WTC11 (cell line): ENCODE results near the gene ORAI2. TPM values are rescaled to one million over a fixed set of nuclear protein-coding genes. Genes with fewer than 3 reads are reported as not detected.
"Not testable (repeated sequence)": the region's sequence is repeated elsewhere in the genome, so short reads cannot be mapped to it uniquely, and the experiment has no call there.

Experiments
- ATAC-seq: fragments of 200-7000 bp; cut with Tn5 transposase; 2 replicates; pipeline ENCODE4 v1.10.0; 2021; ENCODE audit warnings: mild to moderate bottlenecking, moderate library complexity
- CTCF ChIA-PET: fragments of 300-600 bp; sonication (Branson Sonifier 250); formaldehyde crosslinking; loops from one replicate; lab custom pipeline; 2021; ENCODE audit warnings: antibody characterized with exemption; lab: Charles Lee
- POLR2A ChIA-PET: fragments of 350-600 bp; sonication (Branson Sonifier 250); formaldehyde crosslinking; loops from one replicate; lab custom pipeline; 2021; ENCODE audit warnings: antibody characterized with exemption; lab: Charles Lee
- DNase-seq: peaks from one replicate; pipeline ENCODE4 v3.0.0; 2021; ENCODE audit warnings: low spot score
- H3K27ac Mint-ChIP-seq: 2 replicates; pipeline ENCODE4 v1.8.0; 2021; ENCODE audit warnings: mixed read lengths
- H3K27me3 Mint-ChIP-seq: 2 replicates; pipeline ENCODE4 v1.8.0; 2021; ENCODE audit warnings: low read depth, mild to moderate bottlenecking, moderate library complexity, mixed read lengths
- H3K36me3 Mint-ChIP-seq: 2 replicates; pipeline ENCODE4 v1.8.0; 2021; ENCODE audit warnings: mixed read lengths
- H3K4me1 Mint-ChIP-seq: 2 replicates; pipeline ENCODE4 v1.8.0; 2022; ENCODE audit warnings: mixed read lengths
- H3K4me3 Mint-ChIP-seq: 2 replicates; pipeline ENCODE4 v1.8.0; 2021; ENCODE audit warnings: mild to moderate bottlenecking, moderate library complexity, mixed read lengths
- H3K9me3 Mint-ChIP-seq: 2 replicates; pipeline ENCODE4 v1.8.0; 2021; ENCODE audit warnings: mixed read lengths
- AR ChIP-seq: fragments of 250-450 bp; sonication (Bioruptor Pico); IDR thresholded peaks from 2 replicates; pipeline ENCODE4 v1.9.0; 2021; ENCODE audit warnings: mild to moderate bottlenecking
- CREB1 ChIP-seq: sonication (generic); formaldehyde crosslinking; IDR thresholded peaks from 2 replicates; pipeline ENCODE4 v1.8.0; 2023; ENCODE audit warnings: mild to moderate bottlenecking, missing genetic modification reagents
- CTCF ChIP-seq: fragments of 200-600 bp; IDR thresholded peaks from 2 replicates; pipeline ENCODE4 v1.8.0; 2022; ENCODE audit warnings: antibody characterized with exemption
- E2F1 ChIP-seq: sonication (generic); formaldehyde crosslinking; IDR thresholded peaks from 2 replicates; pipeline ENCODE4 v1.8.0; 2022; ENCODE audit warnings: mild to moderate bottlenecking, missing genetic modification reagents
- FOXP4 ChIP-seq: sonication (generic); formaldehyde crosslinking; IDR thresholded peaks from 2 replicates; pipeline ENCODE4 v1.8.0; 2022; ENCODE audit warnings: mild to moderate bottlenecking, missing genetic modification reagents
- GTF2I ChIP-seq: fragments of 250-450 bp; sonication (Bioruptor Pico); conservative IDR thresholded peaks from 2 replicates; pipeline ENCODE4 v1.4.0; 2021; ENCODE audit warnings: mild to moderate bottlenecking
- IRF2 ChIP-seq: sonication (generic); formaldehyde crosslinking; IDR thresholded peaks from 2 replicates; pipeline ENCODE4 v1.8.0; 2022; ENCODE audit warnings: low read depth, missing genetic modification reagents, borderline replicate concordance
- JUN ChIP-seq: sonication (generic); formaldehyde crosslinking; IDR thresholded peaks from 2 replicates; pipeline ENCODE4 v1.8.0; 2023; ENCODE audit warnings: mild to moderate bottlenecking, missing genetic modification reagents
- MAX ChIP-seq: sonication (generic); formaldehyde crosslinking; IDR thresholded peaks from 2 replicates; pipeline ENCODE4 v1.8.0; 2022; ENCODE audit warnings: mild to moderate bottlenecking, missing genetic modification reagents
- PRDM15 ChIP-seq: sonication (generic); formaldehyde crosslinking; IDR thresholded peaks from 2 replicates; pipeline ENCODE4 v1.8.0; 2022; ENCODE audit warnings: missing genetic modification reagents
- SMAD3 ChIP-seq: sonication (generic); formaldehyde crosslinking; IDR thresholded peaks from 2 replicates; pipeline ENCODE4 v1.8.0; 2022; ENCODE audit warnings: missing genetic modification reagents, mild to moderate bottlenecking, borderline replicate concordance
- SP1 ChIP-seq: sonication (generic); formaldehyde crosslinking; conservative IDR thresholded peaks from 2 replicates; pipeline ENCODE4 v1.8.1; 2022; ENCODE audit warnings: missing genetic modification reagents
- TP53 ChIP-seq: sonication (generic); formaldehyde crosslinking; IDR thresholded peaks from 2 replicates; pipeline ENCODE4 v1.8.1; 2023; ENCODE audit warnings: mild to moderate bottlenecking, missing genetic modification reagents
- ZBTB21 ChIP-seq: sonication (generic); formaldehyde crosslinking; IDR thresholded peaks from 2 replicates; pipeline ENCODE4 v1.8.1; 2023; ENCODE audit warnings: mild to moderate bottlenecking, missing genetic modification reagents, borderline replicate concordance
- ZMAT4 ChIP-seq: fragments of 250-450 bp; sonication (Bioruptor Pico); IDR thresholded peaks from 2 replicates; pipeline ENCODE4 v1.9.0; 2021; ENCODE audit warnings: mild to moderate bottlenecking
- ZNF416 ChIP-seq: fragments of 250-450 bp; sonication (Bioruptor Pico); IDR thresholded peaks from 2 replicates; pipeline ENCODE4 v1.9.0; 2021; ENCODE audit warnings: mild to moderate bottlenecking, inconsistent platforms
- ZNF425 ChIP-seq: fragments of 250-450 bp; sonication (Bioruptor Pico); conservative IDR thresholded peaks from 2 replicates; pipeline ENCODE4 v1.9.0; 2021; ENCODE audit warnings: mild to moderate bottlenecking
- total RNA-seq: library from RNA; stranded (reverse); gene quantifications from 3 replicates; pipeline ENCODE4 v1.2.3, GENCODE V29; 2021

ORAI2 gene
- total RNA-seq, 1 experiment from 2014 or later, result 22.2 TPM

GRCh38 chr7:102473271-102473991, 40.1 kb downstream of the ORAI2 start:
- Mint-ChIP-seq H3K4me1 (no peaks in the 10 kb centered on the region), H3K9me3 (no peaks in the 10 kb centered on the region), H3K36me3 (peaks cover 3% of the 10 kb centered on the region; the same call in 1 of the 2 replicates), H3K27ac (no peak overlapping the region), H3K27me3 (no peaks in the 10 kb centered on the region), H3K4me3 (no peak overlapping the region)
- TF ChIP-seq ZBTB21 (CRISPR knock-in tag) (no peak), JUN (no peak), ZMAT4 (CRISPR knock-in tag) (no peak), ZNF425 (no peak), ZNF416 (CRISPR knock-in tag) (no peak), TP53 (CRISPR knock-in tag) (no peak), CREB1 (CRISPR knock-in tag) (no peak), E2F1 (CRISPR knock-in tag) (no peak), GTF2I (CRISPR knock-in tag) (no peak), PRDM15 (no peak), AR (no peak), CTCF (no peak), SMAD3 (CRISPR knock-in tag) (no peak), FOXP4 (CRISPR knock-in tag) (no peak), SP1 (CRISPR knock-in tag) (no peak), MAX (no peak), IRF2 (CRISPR knock-in tag) (no peak)
- CTCF ChIA-PET, result no interaction called here
- DNase-seq, result peak; percentile 4
- POLR2A ChIA-PET, result no interaction called here
- ATAC-seq, result no peak

GRCh38 chr7:102474116-102474515, 40.7 kb downstream of the ORAI2 start:
- CTCF ChIA-PET, H3K4me3 Mint-ChIP-seq, DNase-seq, H3K27me3 Mint-ChIP-seq, H3K36me3 Mint-ChIP-seq, ATAC-seq, H3K4me1 Mint-ChIP-seq, POLR2A ChIA-PET, H3K9me3 Mint-ChIP-seq, H3K27ac Mint-ChIP-seq: not testable (repeated sequence)

- ATAC-seq, CTCF ChIA-PET, POLR2A ChIA-PET, H3K4me3 Mint-ChIP-seq, DNase-seq, H3K9me3 Mint-ChIP-seq, H3K27me3 Mint-ChIP-seq, H3K36me3 Mint-ChIP-seq, H3K27ac Mint-ChIP-seq, H3K4me1 Mint-ChIP-seq: not testable (repeated sequence)
Observed at GRCh38 chr7:102474736-102475435, 41.5 kb downstream of the ORAI2 start.
